ENCODE results near the gene HP1BP3. TPM values are rescaled to one million over a fixed set of nuclear protein-coding genes. Genes with fewer than 3 reads are reported as not detected.
"Not testable (repeated sequence)": the region's sequence is repeated elsewhere in the genome, so short reads cannot be mapped to it uniquely, and the experiment has no call there.

Gene HP1BP3
- total RNA-seq, 1 donor from 2014 or later, result 164 TPM

DNA sequence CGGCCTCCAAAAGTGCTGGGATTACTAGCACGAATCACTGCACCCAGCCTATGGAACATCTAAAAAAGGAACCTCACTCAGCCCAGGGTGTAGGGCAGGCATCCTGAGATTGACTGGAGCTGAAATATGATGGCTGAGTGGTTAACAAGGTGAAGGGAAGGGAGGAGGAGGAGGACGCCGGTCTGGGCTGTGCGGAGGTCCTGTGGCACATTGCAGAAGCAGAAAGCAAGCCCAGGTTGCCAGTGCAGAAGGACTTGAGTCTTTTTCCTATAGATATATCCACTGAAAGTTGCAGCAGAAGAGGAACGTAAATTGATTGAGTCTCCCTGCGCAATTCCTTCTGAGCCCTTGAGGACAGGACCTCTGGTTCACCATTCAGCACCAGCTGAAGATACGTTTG is 67.8 kb downstream of the HP1BP3 start:
- Mint-ChIP-seq H3K36me3 (ENCODE audit: low read depth, unreplicated experiment) (peaks cover 3% of the 10 kb centered on the region), H3K4me3 (ENCODE audit: unreplicated experiment) (no peak overlapping the region), H3K4me1 (ENCODE audit: unreplicated experiment) (peaks cover 16% of the 10 kb centered on the region), H3K27me3 (ENCODE audit: unreplicated experiment) (peaks cover 22% of the 10 kb centered on the region), H3K27ac (ENCODE audit: unreplicated experiment) (no peak overlapping the region), H3K9me3 (ENCODE audit: unreplicated experiment) (no peaks in the 10 kb centered on the region)
- TF ChIP-seq, protein P1, sequence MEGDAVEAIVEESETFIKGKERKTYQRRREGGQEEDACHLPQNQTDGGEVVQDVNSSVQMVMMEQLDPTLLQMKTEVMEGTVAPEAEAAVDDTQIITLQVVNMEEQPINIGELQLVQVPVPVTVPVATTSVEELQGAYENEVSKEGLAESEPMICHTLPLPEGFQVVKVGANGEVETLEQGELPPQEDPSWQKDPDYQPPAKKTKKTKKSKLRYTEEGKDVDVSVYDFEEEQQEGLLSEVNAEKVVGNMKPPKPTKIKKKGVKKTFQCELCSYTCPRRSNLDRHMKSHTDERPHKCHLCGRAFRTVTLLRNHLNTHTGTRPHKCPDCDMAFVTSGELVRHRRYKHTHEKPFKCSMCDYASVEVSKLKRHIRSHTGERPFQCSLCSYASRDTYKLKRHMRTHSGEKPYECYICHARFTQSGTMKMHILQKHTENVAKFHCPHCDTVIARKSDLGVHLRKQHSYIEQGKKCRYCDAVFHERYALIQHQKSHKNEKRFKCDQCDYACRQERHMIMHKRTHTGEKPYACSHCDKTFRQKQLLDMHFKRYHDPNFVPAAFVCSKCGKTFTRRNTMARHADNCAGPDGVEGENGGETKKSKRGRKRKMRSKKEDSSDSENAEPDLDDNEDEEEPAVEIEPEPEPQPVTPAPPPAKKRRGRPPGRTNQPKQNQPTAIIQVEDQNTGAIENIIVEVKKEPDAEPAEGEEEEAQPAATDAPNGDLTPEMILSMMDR (IDR thresholded peaks at IDR 0.05; ENCODE audit: unreplicated experiment), result no peak
- no peak for DNase-seq (ENCODE audit: low spot score)

DNA sequence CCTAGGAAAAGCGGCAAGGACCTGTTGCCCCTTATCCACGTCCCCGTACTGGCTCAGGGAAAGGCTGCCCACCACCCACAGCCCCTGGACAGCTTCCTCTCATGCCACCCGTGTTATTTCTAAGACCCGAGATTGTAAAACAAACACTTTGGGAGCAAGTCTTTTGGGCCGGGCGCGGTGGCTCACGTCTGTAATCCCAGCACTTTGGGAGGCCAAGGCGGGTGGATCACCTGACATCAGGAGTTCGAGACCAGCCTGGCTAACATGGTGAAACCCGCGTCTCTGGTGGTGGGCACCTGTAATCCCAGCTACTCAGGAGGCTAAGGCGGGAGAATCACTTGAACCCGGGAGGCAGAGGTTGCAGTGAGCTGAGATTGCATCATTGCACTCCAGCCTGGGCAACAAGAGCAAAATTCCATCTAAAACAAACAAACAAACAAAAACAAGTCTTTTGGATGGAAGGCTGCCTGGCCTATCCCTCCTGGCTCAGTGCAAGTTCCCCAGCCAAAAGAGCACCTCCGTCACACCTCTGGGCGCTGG is 68.7 kb downstream of the HP1BP3 start:
- H3K9me3 Mint-ChIP-seq (ENCODE audit: unreplicated experiment); H3K36me3 Mint-ChIP-seq (ENCODE audit: low read depth, unreplicated experiment); H3K27ac Mint-ChIP-seq (ENCODE audit: unreplicated experiment); DNase-seq (ENCODE audit: low spot score): not testable (repeated sequence)
- peaks cover 22% of the 10 kb centered on the region for H3K27me3 Mint-ChIP-seq (ENCODE audit: unreplicated experiment)
- peaks cover 16% of the 10 kb centered on the region for H3K4me1 Mint-ChIP-seq (ENCODE audit: unreplicated experiment)
- H3K4me3 Mint-ChIP-seq (ENCODE audit: unreplicated experiment), result peak overlapping the region; percentile 66

DNA sequence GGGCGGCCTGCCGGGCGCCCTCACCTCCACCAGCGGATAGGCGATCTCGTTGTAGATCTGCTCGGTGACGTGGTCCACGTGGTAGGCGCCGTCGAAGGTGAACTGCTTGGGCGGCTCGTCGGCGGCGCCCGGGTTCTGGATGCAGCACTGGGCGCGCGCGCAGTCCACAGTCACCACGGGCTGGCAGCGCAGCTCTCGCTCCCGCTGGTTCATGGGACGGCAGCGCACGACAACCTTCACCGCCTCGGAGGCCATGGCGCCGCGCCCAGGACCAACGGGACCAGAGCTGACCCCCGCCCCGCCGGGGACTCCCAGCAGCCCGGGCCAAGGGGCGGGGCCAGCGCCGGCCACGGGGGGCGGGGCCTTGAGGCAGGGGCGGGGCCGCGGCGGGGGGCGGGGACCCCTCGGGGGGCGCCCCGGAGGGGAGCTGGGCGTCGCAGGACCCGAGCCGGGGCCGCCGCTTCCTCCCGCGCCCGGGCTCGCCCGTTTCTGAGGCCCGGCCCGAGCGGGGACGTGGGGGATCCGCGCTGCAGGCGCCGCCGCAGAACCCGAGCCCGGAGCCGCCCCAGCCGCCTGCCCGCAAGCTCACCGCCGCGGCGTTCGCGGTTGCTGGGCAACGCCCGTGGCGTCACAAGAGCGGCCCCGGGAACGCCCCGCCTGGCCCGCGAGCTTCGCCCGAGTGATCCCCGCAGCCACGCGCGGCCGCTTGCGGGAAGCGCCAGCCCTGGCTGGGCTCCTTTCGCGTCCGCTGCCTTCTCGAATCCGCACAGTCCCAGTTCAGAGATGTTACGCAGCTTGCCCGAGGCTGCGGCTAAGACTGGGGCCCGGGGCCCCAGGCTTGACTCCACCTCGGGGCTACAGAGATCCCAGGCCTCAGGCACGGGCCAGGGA is 69.4 kb downstream of the HP1BP3 start, which contains the start of gene KIF17:
TSS of gene KIF17 (minus strand) at position 556 of the 891 bp plus-strand sequence. CDS start at position 255, 301 bp downstream.
- DNase-seq (ENCODE audit: low spot score), result peak; percentile 79
- no peaks in the 10 kb centered on the region for H3K9me3 Mint-ChIP-seq (ENCODE audit: unreplicated experiment)
- H3K4me1 Mint-ChIP-seq (ENCODE audit: unreplicated experiment), result peaks cover 16% of the 10 kb centered on the region
- H3K4me3 Mint-ChIP-seq (ENCODE audit: unreplicated experiment), result peak within 1 kb of the TSS; percentile 80
- peaks cover 3% of the 10 kb centered on the region for H3K36me3 Mint-ChIP-seq (ENCODE audit: low read depth, unreplicated experiment)
- peaks cover 22% of the 10 kb centered on the region for H3K27me3 Mint-ChIP-seq (ENCODE audit: unreplicated experiment)
- TF ChIP-seq, protein P1 (IDR thresholded peaks at IDR 0.05; ENCODE audit: unreplicated experiment), result no peak
- H3K27ac Mint-ChIP-seq (ENCODE audit: unreplicated experiment), result peak within 1 kb of the TSS; percentile 36

DNA sequence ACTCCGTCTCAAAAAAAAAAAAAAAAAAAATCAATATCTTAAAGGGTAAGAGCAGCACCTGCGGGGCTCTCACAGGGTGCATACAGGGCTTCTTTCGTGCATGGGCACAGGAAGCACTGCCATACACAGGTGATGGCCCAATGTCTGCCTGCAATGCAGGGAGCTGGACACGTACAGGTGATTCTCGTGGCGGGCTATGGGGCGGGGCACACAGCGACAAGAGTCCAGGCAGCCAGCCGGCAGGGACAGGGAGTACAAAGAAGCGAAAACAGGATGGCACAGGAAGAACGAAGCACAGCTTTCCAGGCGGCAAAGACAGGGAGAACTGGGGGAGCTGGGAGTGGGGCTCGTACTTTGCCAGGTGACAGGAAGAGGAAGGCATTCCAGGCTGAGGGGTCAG is 70.9 kb downstream of the HP1BP3 start:
- Mint-ChIP-seq H3K9me3 (ENCODE audit: unreplicated experiment) (no peaks in the 10 kb centered on the region), H3K27me3 (ENCODE audit: unreplicated experiment) (peaks cover 22% of the 10 kb centered on the region), H3K4me1 (ENCODE audit: unreplicated experiment) (peaks cover 16% of the 10 kb centered on the region), H3K36me3 (ENCODE audit: low read depth, unreplicated experiment) (no peaks in the 10 kb centered on the region), H3K27ac (ENCODE audit: unreplicated experiment) (peak overlapping the region; percentile 36), H3K4me3 (ENCODE audit: unreplicated experiment) (peak overlapping the region; percentile 80)
- TF ChIP-seq, protein P1 (IDR thresholded peaks at IDR 0.05; ENCODE audit: unreplicated experiment), result no peak
- DNase-seq (ENCODE audit: low spot score), result no peak

DNA sequence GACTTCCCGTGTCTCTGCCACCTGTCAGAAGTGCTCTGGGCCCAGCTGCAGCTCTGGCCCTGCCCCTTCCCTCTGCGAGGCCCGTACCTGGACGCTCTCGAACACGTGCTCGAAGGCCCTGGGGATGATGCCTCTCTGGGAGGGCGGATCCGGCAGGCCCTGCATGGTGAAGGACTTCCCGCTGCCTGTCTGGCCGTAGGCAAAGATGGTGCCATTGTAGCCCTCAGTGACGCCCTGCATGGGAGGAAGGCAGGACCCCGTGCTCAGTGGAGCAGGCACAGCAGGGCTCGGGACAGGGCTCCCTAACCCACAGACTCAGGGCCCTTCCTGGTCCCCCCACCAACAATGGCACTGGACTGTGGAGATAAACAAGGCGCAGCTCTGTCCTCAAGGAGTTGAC is 71.7 kb downstream of the HP1BP3 start:
- Mint-ChIP-seq H3K27ac (ENCODE audit: unreplicated experiment) (no peak overlapping the region), H3K36me3 (ENCODE audit: low read depth, unreplicated experiment) (no peaks in the 10 kb centered on the region), H3K4me3 (ENCODE audit: unreplicated experiment) (no peak overlapping the region), H3K27me3 (ENCODE audit: unreplicated experiment) (peaks cover 22% of the 10 kb centered on the region), H3K9me3 (ENCODE audit: unreplicated experiment) (no peaks in the 10 kb centered on the region), H3K4me1 (ENCODE audit: unreplicated experiment) (peaks cover 16% of the 10 kb centered on the region)
- TF ChIP-seq, protein P1 (IDR thresholded peaks at IDR 0.05; ENCODE audit: unreplicated experiment), result no peak
- no peak for DNase-seq (ENCODE audit: low spot score)
